Kidney (tissue), 14 donors: ENCODE data around the gene DDX39A. TPM values are rescaled to one million over a fixed set of nuclear protein-coding genes. Genes with fewer than 3 reads are reported as not detected.
"Not testable (repeated sequence)": the region's sequence is repeated elsewhere in the genome, so short reads cannot be mapped to it uniquely, and the experiment has no call there.

Source experiments
- DNase-seq, 5 donors: peaks; one replicate each; pipeline ENCODE4 v3.0.0-alpha.2; 2013 to 2020
- FAIRE-seq: peaks from 2 replicates; lab custom pipeline; 2012; peaks lifted over from hg19 to GRCh38; lab: Jason Lieb, UNC
- H3K27ac ChIP-seq, 2 donors: one replicate each; pipeline ENCODE4 v1.7.0; 2013; ENCODE audit warnings: low read depth in 2 of 2, low read length in 2 of 2, inconsistent platforms in 1 of 2
- H3K27me3 ChIP-seq: one replicate; pipeline ENCODE4 v1.7.1; 2013; ENCODE audit warnings: low read length, inconsistent platforms; ENCODE audit not compliant: control insufficient read depth, insufficient read depth
- H3K36me3 ChIP-seq, 3 donors: one replicate each; pipeline versions ENCODE4 v1.7.0 to v1.7.1; 2013; ENCODE audit warnings: low read length in 3 of 3, control low read depth in 1 of 3, inconsistent platforms in 1 of 3; ENCODE audit not compliant: insufficient read depth in 3 of 3, control insufficient read depth in 2 of 3
- H3K4me1 ChIP-seq, 3 donors: one replicate each; pipeline versions ENCODE4 v1.7.0 to v1.7.1; 2013; ENCODE audit warnings: low read length in 3 of 3, inconsistent platforms in 1 of 3, low read depth in 1 of 3; ENCODE audit not compliant: control insufficient read depth in 2 of 3, insufficient read depth in 2 of 3
- H3K4me3 ChIP-seq, 3 donors: one replicate each; pipeline versions ENCODE4 v1.7.0 to v1.8.1; 2013; ENCODE audit warnings: low read length in 3 of 3, control low read depth in 1 of 3, inconsistent platforms in 1 of 3
- H3K9ac ChIP-seq, 3 donors: one replicate each; pipeline versions ENCODE4 v1.7.0 to v1.7.1; 2013; ENCODE audit warnings: low read length in 3 of 3, control low read depth in 1 of 3, inconsistent platforms in 1 of 3
- H3K9me3 ChIP-seq, 3 donors: one replicate each; pipeline versions ENCODE4 v1.7.0 to v1.7.1; 2013; ENCODE audit warnings: low read length in 3 of 3, control low read depth in 1 of 3, inconsistent platforms in 1 of 3; ENCODE audit not compliant: control insufficient read depth in 2 of 3, insufficient read depth in 1 of 3
- CTCF ChIP-seq: IDR thresholded peaks from 3 replicates; pipeline ENCODE4 v1.5.1; 2012; ENCODE audit warnings: mild to moderate bottlenecking, moderate library complexity, borderline replicate concordance; ENCODE audit not compliant: insufficient read depth; ENCODE audit errors: extremely low read depth
- intact Hi-C: fragments of 100-400 bp; cut with DNase I; formaldehyde crosslinking; loops from one replicate; pipeline ENCODE4 v1.11.1; 2022
- polyA plus RNA-seq: library from polyadenylated mRNA; stranded (reverse); fragments of 350-450 nt; fragmentation: Illumina TruSeq; extraction: RNeasy Lipid Tissue Mini Kit (QIAGEN cat#74804); gene quantifications from one replicate; pipeline ENCODE4 v1.2.3, GENCODE V29; 2014; ENCODE audit warnings: low read depth, low replicate concordance; ENCODE audit not compliant: insufficient read depth
- total RNA-seq: library from RNA; stranded (reverse); fragmentation: NEBNext Ultra II Directional; extraction: Animal tissue kit (Norgen Biotek cat#: 25700); gene quantifications from one replicate; pipeline ENCODE4 v1.2.1, GENCODE V29; 2021
- donor health status: control.
- donor health status: control.
- donor health status: control.
- donor health status: control.
- donor health status: control.
- donor health status: DM: yes; HTN: yes; CAD: no.
- donor health status: Normal renal cell carcinoma (clear cell type).

The DDX39A gene
- total and polyA plus RNA-seq, 2 donors from 2014 or later, result 35.6 to 53.8 TPM

- TF ChIP-seq CTCF, result no peak
- peaks cover 0 to 5% (median 3%) of the 10 kb centered on the region in 3 donors for H3K36me3 ChIP-seq
- no peak overlapping the region for H3K9ac ChIP-seq
- DNase-seq (peak in 1 of 5 donors; percentile 55), FAIRE-seq (no peak)
- H3K27me3 ChIP-seq, result no peaks in the 10 kb centered on the region
- H3K4me3 ChIP-seq, result no peak overlapping the region
- H3K4me1 ChIP-seq, result peaks cover 0 to 3% (median 0%) of the 10 kb centered on the region in 3 donors
- H3K9me3 ChIP-seq, result no peaks in the 10 kb centered on the region
- H3K27ac ChIP-seq, result no peak overlapping the region
- intact Hi-C loops, result no loop called here
Observed at GRCh38 chr19:14402332-14403144, 16.6 kb downstream of the DDX39A start.

- peaks cover 0 to 3% (median 0%) of the 10 kb centered on the region in 3 donors for H3K4me1 ChIP-seq
- H3K27me3 ChIP-seq, result no peaks in the 10 kb centered on the region
- H3K27ac ChIP-seq, result no peak overlapping the region
- DNase-seq, result peak in 1 of 5 donors; percentile 61
- no peaks in the 10 kb centered on the region for H3K9me3 ChIP-seq
- TF ChIP-seq CTCF, result no peak
- intact Hi-C loops, result no loop called here
- no peak overlapping the region for H3K4me3 ChIP-seq
- H3K9ac ChIP-seq, result no peak overlapping the region
- no peak for FAIRE-seq
- H3K36me3 ChIP-seq, result peaks cover 0 to 5% (median 3%) of the 10 kb centered on the region in 3 donors
Observed at GRCh38 chr19:14401468-14402195, 17.5 kb downstream of the DDX39A start.

GRCh38 chr19:14400951-14401431, 18.1 kb downstream of the DDX39A start:
- Histone ChIP-seq H3K27ac (no peak overlapping the region), H3K36me3 (peaks cover 0 to 5% (median 3%) of the 10 kb centered on the region in 3 donors), H3K9me3 (no peaks in the 10 kb centered on the region), H3K27me3 (no peaks in the 10 kb centered on the region), H3K4me3 (no peak overlapping the region), H3K9ac (no peak overlapping the region), H3K4me1 (no peaks in the 10 kb centered on the region)
- TF ChIP-seq CTCF, result no peak
- FAIRE-seq (no peak), DNase-seq (peak in 3 of 5 donors; percentile 65 to 79 (median 69))
- intact Hi-C loops, result no loop called here

- H3K9ac ChIP-seq, H3K27me3 ChIP-seq, H3K27ac ChIP-seq, H3K9me3 ChIP-seq, DNase-seq, intact Hi-C loops, FAIRE-seq, H3K4me1 ChIP-seq, H3K4me3 ChIP-seq, H3K36me3 ChIP-seq: not testable (repeated sequence)
Observed at GRCh38 chr19:14397168-14397567, 22.0 kb downstream of the DDX39A start.

GRCh38 chr19:14396730-14397129, 22.4 kb downstream of the DDX39A start:
- FAIRE-seq, H3K9ac ChIP-seq, H3K36me3 ChIP-seq, DNase-seq, H3K9me3 ChIP-seq, H3K4me1 ChIP-seq, intact Hi-C loops, H3K4me3 ChIP-seq, H3K27ac ChIP-seq, H3K27me3 ChIP-seq: not testable (repeated sequence)
